GM12891 (cell line): ENCODE results near the gene ZBTB22.

ENCODE experiments used
- POLR2A ChIP-seq: IDR thresholded peaks from 2 replicates; pipeline ENCODE4 v1.6.1; 2011; ENCODE audit warnings: low read depth, low read length, control low read depth
- POLR2AphosphoS5 ChIP-seq: IDR thresholded peaks from 2 replicates; pipeline ENCODE4 v1.6.1; 2011; ENCODE audit warnings: low read depth, low read length, control low read depth

DNA sequence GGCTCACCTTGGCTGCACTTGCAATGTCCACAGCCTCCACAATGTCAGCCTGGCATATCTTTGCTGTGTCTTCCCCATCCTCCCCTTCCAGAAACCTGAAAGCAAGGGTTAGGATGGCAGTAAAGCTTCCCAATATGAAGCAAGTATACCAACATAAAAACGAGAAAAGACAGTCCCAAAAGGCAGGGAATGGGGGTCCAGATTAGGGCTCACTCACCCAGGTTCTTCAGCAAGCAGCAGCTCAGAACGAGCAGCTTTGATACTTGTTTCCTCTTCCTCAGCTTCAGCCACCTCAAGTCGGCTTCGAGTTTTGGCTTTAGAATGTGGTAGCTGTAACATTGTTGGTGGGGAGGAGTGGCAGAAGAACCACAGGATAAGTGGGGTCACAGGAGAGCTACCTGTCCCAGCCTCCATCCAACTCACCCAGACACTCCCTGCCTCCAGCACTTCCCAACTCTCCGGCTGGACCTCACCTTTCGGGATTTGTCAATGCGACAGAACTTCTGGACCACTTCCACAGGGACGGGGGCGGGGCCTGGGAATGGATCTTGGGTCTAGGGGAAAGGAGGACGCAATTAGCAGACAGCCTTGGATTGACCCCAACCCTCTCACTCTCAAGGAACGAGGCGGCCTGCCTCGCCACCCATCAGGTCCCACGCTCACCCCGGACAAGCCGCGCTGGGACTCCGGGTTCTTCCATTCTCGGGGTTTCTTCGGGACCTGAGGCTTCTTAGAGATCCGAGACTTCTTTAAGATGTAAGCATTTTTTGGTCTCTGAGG is 29.2 kb downstream of the ZBTB22 start:
- TF ChIP-seq POLR2A (no peak), POLR2AphosphoS5 (no peak)
